ENCODE data around the gene KRT79.

GRCh38 chr12:52839436-52840105 is 5.5 kb upstream of the KRT79 start:
- TF ChIP-seq POLR2AphosphoS5 (IDR thresholded peaks at IDR 0.05; ENCODE audit: low read depth, low read length): no peak
- TF ChIP-seq POLR2A (IDR thresholded peaks at IDR 0.05; ENCODE audit: low read depth, low read length): no peak
- TF ChIP-seq SPI1 (IDR thresholded peaks at IDR 0.05; ENCODE audit: low read depth, low read length): no peak

Data from GM12891 (cell line).